ENCODE results near the gene MYT1.
"Not testable (repeated sequence)": the region's sequence is repeated elsewhere in the genome, so short reads cannot be mapped to it uniquely, and the experiment has no call there.

The MYT1 gene

GRCh38 chr20:64228751-64229506, 64.7 kb downstream of the MYT1 start:
- DNase-seq (ENCODE audit: low spot score) (no peak), FAIRE-seq (no peak)

DNA sequence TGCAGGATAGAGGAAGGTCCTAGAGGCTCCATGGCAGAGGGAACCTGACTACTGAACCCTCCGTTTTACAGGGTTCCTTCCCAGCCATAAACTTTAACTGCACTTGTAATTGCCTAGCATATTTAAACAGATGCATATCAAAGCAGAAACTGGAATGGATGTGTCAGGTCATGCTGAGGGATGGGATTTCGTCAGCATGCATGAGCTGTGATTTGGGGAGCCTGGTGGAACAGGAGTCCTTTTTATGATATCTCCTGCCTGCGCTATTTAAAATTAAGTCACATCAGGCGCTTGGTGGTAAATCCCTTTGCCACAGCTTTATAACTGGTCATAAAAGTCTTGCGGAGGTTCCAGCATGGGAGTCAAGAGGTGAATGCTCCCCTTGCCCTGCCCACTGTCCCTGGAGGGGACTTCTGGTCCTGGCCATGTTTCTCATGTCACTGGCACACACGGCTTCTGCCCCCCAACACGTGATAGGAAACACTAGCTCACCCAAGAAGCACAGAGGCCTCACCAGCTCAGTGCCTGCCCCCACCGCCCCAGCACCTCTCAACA, 65.3 kb downstream of the MYT1 start:
- DNase-seq (ENCODE audit: low spot score) (no peak), FAIRE-seq (no peak)

- no peak for FAIRE-seq
- DNase-seq (ENCODE audit: low spot score), result no peak
These were observed 66.4 kb downstream of the MYT1 start for GRCh38 chr20:64230461-64231145.

DNA sequence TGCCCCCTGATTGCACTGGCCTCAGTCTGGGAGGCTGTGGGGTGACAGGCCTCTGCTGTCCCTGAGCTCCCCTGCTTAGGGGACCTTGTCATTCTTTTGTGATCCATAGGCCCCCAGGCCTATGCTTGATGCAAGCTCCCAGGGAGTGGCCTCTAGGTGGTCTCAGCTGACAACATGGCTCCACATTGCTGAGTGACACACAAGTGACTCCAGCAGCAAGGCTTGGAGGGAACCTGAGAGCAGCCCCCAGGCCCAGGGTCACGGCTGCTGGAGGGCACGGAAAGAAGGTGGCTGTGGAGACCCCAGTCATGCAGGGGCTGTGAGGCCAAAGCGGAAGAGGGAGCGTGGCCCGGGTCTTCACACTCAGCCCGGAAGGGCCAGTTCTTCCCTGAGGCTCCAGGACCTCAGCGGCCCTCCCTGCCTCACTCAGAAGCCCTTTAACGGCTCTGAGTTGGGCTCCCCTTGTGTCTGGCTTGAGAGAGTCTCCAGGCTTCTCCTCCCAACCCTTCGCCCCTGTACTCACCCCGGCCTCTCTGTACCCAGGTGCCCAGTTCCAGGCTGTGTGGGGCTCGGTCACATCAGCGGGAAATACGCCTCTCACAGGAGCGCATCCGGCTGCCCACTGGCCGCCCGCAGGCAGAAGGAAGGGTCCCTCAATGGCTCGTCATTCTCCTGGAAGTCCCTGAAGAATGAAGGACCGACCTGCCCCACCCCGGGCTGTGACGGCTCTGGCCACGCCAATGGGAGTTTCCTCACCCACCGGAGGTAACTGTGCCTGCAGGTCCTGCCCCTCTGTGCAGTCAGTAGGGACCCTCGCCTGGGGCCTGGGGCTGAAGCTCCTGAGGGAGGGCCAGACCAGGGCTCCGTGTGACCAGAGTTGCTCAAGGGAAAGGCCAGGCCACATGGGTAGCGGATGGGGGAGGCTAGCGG, 67.6 kb downstream of the MYT1 start:
- DNase-seq (ENCODE audit: low spot score), result no peak
- FAIRE-seq, result no peak

DNA sequence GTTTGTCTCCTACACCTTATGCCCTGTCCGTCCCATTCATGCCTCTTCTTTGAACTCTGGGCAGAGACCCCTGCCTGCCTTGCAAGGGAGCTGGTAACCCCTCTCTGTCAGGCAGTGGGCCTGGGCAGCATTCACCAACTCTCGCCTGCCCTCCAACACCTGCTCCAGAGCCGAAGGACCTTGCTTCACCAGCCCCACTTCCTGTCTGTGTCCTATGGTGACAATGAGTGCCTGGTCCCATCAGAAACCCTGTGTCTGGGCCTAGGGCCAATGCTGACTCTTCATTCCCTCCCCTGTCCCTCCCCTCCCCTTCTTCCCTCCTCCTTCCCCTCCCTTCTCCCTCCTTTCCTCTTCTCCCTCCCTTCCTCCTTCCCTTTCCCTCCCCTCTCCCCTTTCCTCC, 68.5 kb downstream of the MYT1 start:
- FAIRE-seq, result no peak
- no peak for DNase-seq (ENCODE audit: low spot score)

DNA sequence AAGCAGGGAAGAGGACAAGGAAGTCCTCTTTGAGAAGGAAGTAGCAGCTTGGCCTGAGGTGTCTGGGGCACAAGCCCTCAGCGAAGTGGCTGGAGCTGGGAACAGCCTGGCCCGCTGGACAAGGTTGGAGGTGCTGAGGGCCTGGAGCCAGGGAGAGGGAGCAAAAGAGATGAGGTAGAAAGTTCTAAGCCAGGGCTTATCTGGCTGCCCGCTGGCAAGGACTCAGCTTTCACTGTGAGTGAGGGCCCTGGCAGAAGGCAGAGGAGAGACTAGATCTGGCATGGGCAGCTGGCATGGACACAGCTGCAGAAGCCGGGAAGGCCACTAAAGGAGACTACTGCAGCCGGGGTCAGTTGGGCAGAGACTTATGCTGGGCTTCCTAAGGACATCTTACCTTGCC, 69.5 kb downstream of the MYT1 start:
- DNase-seq (ENCODE audit: low spot score), result no peak
- FAIRE-seq, result no peak

- DNase-seq (ENCODE audit: low spot score) (no peak), FAIRE-seq (no peak)
These were observed 70.1 kb downstream of the MYT1 start for GRCh38 chr20:64234291-64234791.

DNA sequence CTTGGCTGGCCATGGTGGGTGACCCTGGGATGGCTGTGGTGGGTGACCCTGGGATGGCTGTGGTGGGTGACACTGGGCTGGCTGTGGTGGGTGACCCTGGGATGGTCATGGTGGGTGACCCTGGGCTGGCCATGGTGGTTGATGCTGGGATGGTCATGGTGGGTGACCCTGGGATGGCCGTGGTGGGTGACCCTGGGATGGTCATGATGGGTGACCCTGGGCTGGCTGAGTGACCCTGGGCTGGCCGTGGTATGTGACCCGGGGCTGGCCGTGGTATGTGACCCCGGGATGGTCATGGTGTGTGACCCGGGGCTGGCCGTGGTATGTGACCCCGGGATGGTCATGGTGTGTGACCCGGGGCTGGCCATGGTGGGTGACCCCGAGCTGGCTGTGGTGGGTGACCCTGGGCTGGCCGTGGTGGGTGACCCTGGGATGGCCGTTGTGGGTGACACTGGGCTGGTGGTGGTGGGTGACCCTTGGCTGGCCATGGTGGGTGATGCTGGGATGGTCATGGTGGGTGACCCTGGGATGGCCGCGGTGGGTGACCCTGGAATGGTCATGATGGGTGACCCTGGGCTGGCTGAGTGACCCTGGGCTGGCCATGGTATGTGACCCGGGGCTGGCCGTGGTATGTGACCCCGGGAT, 70.8 kb downstream of the MYT1 start:
- not testable (repeated sequence) for DNase-seq (ENCODE audit: low spot score); FAIRE-seq

GRCh38 chr20:64236137-64237088, 72.2 kb downstream of the MYT1 start:
- FAIRE-seq, result no peak
- DNase-seq (ENCODE audit: low spot score), result no peak

- FAIRE-seq, result no peak
- no peak for DNase-seq (ENCODE audit: low spot score)
These were observed 73.1 kb downstream of the MYT1 start for GRCh38 chr20:64237316-64237715.

DNA sequence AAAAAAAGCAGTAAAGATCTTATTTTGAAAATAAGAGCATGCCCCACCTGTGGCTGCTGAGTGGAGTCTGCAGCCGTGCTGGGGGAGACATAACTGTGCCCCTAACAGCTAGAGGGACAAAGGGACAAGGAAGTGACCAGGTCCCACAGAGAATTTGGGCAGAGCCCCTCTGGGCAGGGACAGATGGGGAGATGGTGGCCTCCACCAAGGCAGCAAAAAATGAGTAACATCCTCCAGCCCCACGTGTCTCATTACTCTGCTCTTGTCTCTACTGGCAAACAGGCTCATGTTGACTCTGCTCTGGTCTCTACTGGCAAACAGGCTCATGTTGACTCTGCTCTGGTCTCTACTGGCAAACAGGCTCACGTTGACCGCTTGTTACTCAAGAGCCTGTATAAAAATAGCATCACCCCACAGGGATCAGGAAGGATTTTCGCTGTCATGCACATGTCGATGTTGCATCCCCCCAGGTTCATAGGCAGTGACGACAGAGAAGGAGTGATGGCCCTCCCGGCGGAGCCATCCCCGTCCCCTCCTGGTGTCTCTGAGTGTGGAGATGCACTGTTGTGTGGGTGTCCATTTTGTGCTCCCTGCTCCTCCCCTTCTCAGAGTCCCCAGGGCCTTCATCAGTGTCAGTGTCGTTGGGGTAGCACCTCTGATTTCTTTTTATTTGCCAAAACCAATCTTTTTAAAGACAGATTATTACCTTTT, 74.0 kb downstream of the MYT1 start:
- no peak for DNase-seq (ENCODE audit: low spot score)
- no peak for FAIRE-seq

DNA sequence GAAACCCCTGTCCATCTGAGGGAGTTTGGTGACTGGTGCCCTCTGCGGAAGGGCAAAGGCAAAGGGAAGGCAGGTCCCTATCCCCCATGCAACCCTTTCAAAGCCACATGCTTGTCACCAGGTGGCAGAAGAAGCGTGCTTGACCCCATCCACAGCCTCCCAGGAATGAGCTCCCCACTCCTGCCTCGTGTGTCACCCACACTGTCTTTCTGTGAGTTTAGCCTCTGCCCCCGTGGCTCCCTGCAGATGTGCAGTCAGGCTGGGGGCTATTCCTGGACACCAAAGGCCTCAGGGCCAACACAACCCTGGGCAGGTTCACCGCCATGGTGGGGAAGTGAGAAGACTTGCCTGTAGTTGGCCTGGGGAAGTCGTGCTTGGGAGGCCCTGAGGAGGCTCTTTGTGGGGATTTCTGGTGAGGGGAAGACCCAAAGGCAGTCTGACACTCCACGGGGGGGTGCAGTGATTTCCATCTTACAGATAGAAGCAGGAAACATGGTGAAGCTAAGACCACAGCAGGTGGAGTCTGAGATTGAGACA, 74.7 kb downstream of the MYT1 start:
- DNase-seq (ENCODE audit: low spot score), result no peak
- no peak for FAIRE-seq

GRCh38 chr20:64239449-64240242, 75.4 kb downstream of the MYT1 start:
- FAIRE-seq (no peak), DNase-seq (ENCODE audit: low spot score) (no peak)

GRCh38 chr20:64240243-64241015, 76.2 kb downstream of the MYT1 start:
- FAIRE-seq (no peak), DNase-seq (ENCODE audit: low spot score) (no peak)

- DNase-seq (ENCODE audit: low spot score), result no peak
- no peak for FAIRE-seq
These were observed 76.8 kb downstream of the MYT1 start for GRCh38 chr20:64241061-64241460.

GRCh38 chr20:64242003-64242796, 77.9 kb downstream of the MYT1 start:
- DNase-seq (ENCODE audit: low spot score) (no peak), FAIRE-seq (no peak)
